ENCODE measurements around the gene SACS. TPM values are rescaled to one million over a fixed set of nuclear protein-coding genes. Genes with fewer than 3 reads are reported as not detected.

The SACS gene
- total and polyA plus RNA-seq, 2 of the 4 experiments (the other 2 are of a cell fraction): 14.7 to 121 TPM

DNA sequence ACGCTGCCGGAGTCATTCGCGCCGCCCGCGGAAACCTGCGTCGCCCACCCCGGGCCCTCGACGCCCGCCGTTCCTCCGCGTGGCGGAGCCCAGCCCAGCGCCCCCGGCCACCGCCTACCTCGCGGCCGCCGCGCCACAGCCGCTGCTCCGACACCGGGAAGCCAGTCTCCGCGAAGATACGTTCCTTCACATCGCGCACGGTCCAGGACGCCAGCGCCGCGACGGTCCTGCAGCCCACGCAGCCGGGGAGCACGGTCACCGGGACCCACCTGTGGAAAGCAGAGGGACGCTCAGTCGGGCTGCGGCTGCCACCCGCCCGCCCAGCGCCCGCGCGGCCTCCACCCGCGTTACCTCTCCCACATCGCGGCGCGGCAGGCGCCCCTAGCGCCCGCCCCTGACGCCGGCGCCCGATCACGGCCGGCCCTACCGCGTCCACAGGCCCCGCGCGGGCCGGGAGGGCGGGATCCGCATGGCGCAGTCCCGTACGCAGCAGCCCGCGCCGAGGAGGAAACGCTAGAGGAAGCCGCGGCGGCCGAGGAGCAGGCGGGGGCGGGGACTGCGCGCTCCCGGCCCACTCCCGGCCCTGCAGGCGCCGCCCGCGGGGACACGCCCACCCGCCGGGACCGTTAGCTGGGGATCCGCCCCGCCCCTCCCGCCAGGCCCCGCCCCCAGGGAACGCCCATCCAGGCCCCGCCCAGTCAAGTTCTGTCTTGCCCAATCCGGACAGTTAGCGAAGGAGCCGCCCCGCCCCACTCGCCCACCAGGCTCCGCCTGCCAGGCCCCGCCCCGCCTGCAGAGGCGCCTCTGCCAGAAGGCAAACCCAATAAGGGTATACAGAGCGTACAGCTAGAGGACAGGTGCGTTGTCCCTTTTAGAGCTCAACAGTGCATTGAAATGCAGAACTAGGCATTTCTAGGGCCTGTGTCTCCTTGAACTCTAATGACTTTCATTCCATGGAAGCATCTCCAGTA lies 58.2 kb downstream of the SACS start (continued):
- TF ChIP-seq, protein P1, sequence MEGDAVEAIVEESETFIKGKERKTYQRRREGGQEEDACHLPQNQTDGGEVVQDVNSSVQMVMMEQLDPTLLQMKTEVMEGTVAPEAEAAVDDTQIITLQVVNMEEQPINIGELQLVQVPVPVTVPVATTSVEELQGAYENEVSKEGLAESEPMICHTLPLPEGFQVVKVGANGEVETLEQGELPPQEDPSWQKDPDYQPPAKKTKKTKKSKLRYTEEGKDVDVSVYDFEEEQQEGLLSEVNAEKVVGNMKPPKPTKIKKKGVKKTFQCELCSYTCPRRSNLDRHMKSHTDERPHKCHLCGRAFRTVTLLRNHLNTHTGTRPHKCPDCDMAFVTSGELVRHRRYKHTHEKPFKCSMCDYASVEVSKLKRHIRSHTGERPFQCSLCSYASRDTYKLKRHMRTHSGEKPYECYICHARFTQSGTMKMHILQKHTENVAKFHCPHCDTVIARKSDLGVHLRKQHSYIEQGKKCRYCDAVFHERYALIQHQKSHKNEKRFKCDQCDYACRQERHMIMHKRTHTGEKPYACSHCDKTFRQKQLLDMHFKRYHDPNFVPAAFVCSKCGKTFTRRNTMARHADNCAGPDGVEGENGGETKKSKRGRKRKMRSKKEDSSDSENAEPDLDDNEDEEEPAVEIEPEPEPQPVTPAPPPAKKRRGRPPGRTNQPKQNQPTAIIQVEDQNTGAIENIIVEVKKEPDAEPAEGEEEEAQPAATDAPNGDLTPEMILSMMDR (conservative IDR thresholded peaks at IDR 0.05; ENCODE audit: low read depth, low read length): 0 out of 2 replicates have a peak, but pooled peaks have one; percentile 19

All from IMR-90 (cell line).